ENCODE measurements around the gene PTPMT1. TPM values are rescaled to one million over a fixed set of nuclear protein-coding genes. Genes with fewer than 3 reads are reported as not detected.
"Not testable (repeated sequence)": the region's sequence is repeated elsewhere in the genome, so short reads cannot be mapped to it uniquely, and the experiment has no call there.

Gene PTPMT1
- polyA plus RNA-seq (ENCODE audit: insufficient read depth in 1 of 5, insufficient read length in 5 of 5, low replicate concordance in 1 of 5): 10 to 100 TPM; 35.0 to 53.6 (median 38.1) TPM
- long read RNA-seq, donor 1, transcript PTPMT1-203 (2 exons, 1,014 nt): minor isoform, 11 of 88 reads
- long read RNA-seq, donor 1, transcript PTPMT1-201 (3 exons, 928 nt): minor isoform, 23 of 88 reads
- long read RNA-seq, donor 1, transcript PTPMT1-202 (4 exons, 768 nt): major isoform, 37 of 88 reads
- long read RNA-seq, donor 1, partial matches to known transcripts: 14 of 88 reads
- long read RNA-seq, donor 1, other reads (novel, unspliced or antisense): 0 of 88 reads
- long read RNA-seq, donor 2, transcript PTPMT1-201 (3 exons, 928 nt): minor isoform, 5 of 21 reads
- long read RNA-seq, donor 2, transcript PTPMT1-202 (4 exons, 768 nt): major isoform, 11 of 21 reads
- long read RNA-seq, donor 2, partial matches to known transcripts: 0 of 21 reads
- long read RNA-seq, donor 2, other reads (novel, unspliced or antisense): 0 of 21 reads
- long read RNA-seq, donor 3, transcript PTPMT1-201 (3 exons, 928 nt): minor isoform, 13 of 43 reads
- long read RNA-seq, donor 3, transcript PTPMT1-202 (4 exons, 768 nt): major isoform, 19 of 43 reads
- long read RNA-seq, donor 3, transcript PTPMT1-203 (2 exons, 1,014 nt): minor isoform, 7 of 43 reads
- long read RNA-seq, donor 3, partial matches to known transcripts: 0 of 43 reads
- long read RNA-seq, donor 3, other reads (novel, unspliced or antisense): 0 of 43 reads
- long read RNA-seq, donor 4, transcript PTPMT1-201 (3 exons, 928 nt): major isoform, 14 of 30 reads
- long read RNA-seq, donor 4, transcript PTPMT1-202 (4 exons, 768 nt): major isoform, 14 of 30 reads
- long read RNA-seq, donor 4, partial matches to known transcripts: 0 of 30 reads
- long read RNA-seq, donor 4, other reads (novel, unspliced or antisense): 0 of 30 reads
- long read RNA-seq, donor 5, transcript PTPMT1-202 (4 exons, 768 nt): minor isoform, 22 of 71 reads
- long read RNA-seq, donor 5, transcript PTPMT1-201 (3 exons, 928 nt): major isoform, 24 of 71 reads
- long read RNA-seq, donor 5, transcript PTPMT1-205 (3 exons, 1,611 nt): minor isoform, 7 of 71 reads
- long read RNA-seq, donor 5, transcript PTPMT1-203 (2 exons, 1,014 nt): minor isoform, 9 of 71 reads
- long read RNA-seq, donor 5, partial matches to known transcripts: 9 of 71 reads
- long read RNA-seq, donor 5, other reads (novel, unspliced or antisense): 0 of 71 reads
- long read RNA-seq, donor 6, transcript PTPMT1-201 (3 exons, 928 nt): minor isoform, 26 of 66 reads
- long read RNA-seq, donor 6, transcript PTPMT1-203 (2 exons, 1,014 nt): minor isoform, 8 of 66 reads
- long read RNA-seq, donor 6, transcript PTPMT1-202 (4 exons, 768 nt): major isoform, 29 of 66 reads
- long read RNA-seq, donor 6, partial matches to known transcripts: 0 of 66 reads
- long read RNA-seq, donor 6, other reads (novel, unspliced or antisense): 0 of 66 reads
- long read RNA-seq, donor 7, transcript PTPMT1-202 (4 exons, 768 nt): minor isoform, 15 of 45 reads
- long read RNA-seq, donor 7, transcript PTPMT1-203 (2 exons, 1,014 nt): minor isoform, 5 of 45 reads
- long read RNA-seq, donor 7, transcript PTPMT1-201 (3 exons, 928 nt): major isoform, 22 of 45 reads
- long read RNA-seq, donor 7, partial matches to known transcripts: 0 of 45 reads
- long read RNA-seq, donor 7, other reads (novel, unspliced or antisense): 0 of 45 reads
- long read RNA-seq, donor 8, transcript PTPMT1-203 (2 exons, 1,014 nt): minor isoform, 6 of 25 reads
- long read RNA-seq, donor 8, transcript PTPMT1-201 (3 exons, 928 nt): minor isoform, 5 of 25 reads
- long read RNA-seq, donor 8, transcript PTPMT1-202 (4 exons, 768 nt): major isoform, 13 of 25 reads
- long read RNA-seq, donor 8, partial matches to known transcripts: 0 of 25 reads
- long read RNA-seq, donor 8, other reads (novel, unspliced or antisense): 0 of 25 reads

GRCh38 chr11:47565340-47566148, at the start of gene PTPMT1:
Gene PTPMT1 (plus strand): TSS chr11:47565599. CDS start chr11:47565623, 24 bp downstream.
- peak; percentile 61 to 67 for DNase-seq

GRCh38 chr11:47516155-47516554, 49.2 kb upstream of the PTPMT1 start:
- no peak for DNase-seq

- DNase-seq: no peak
Observed at GRCh38 chr11:47516984-47517853, 48.2 kb upstream of the PTPMT1 start.

- no peak for DNase-seq
Observed at GRCh38 chr11:47518212-47518964, 47.0 kb upstream of the PTPMT1 start.

- DNase-seq: peak; percentile 32
Observed at GRCh38 chr11:47523490-47524225, 41.7 kb upstream of the PTPMT1 start.

GRCh38 chr11:47524291-47524874, 41.0 kb upstream of the PTPMT1 start:
- DNase-seq: no peak

- DNase-seq: not testable (repeated sequence)
Observed at GRCh38 chr11:47526032-47526431, 39.4 kb upstream of the PTPMT1 start.

GRCh38 chr11:47527186-47527585, 38.2 kb upstream of the PTPMT1 start:
- no peak for DNase-seq

- DNase-seq: no peak
Observed at GRCh38 chr11:47529951-47530350, 35.4 kb upstream of the PTPMT1 start.

- DNase-seq: not testable (repeated sequence)
Observed at GRCh38 chr11:47530721-47531120, 34.7 kb upstream of the PTPMT1 start.

GRCh38 chr11:47531666-47532065, 33.7 kb upstream of the PTPMT1 start:
- DNase-seq: no peak

- no peak for DNase-seq
Observed at GRCh38 chr11:47532597-47533213, 32.7 kb upstream of the PTPMT1 start.

GRCh38 chr11:47533690-47534151, 31.7 kb upstream of the PTPMT1 start:
- no peak for DNase-seq

GRCh38 chr11:47534704-47535251, 30.6 kb upstream of the PTPMT1 start:
- no peak for DNase-seq

GRCh38 chr11:47536915-47537314, 28.5 kb upstream of the PTPMT1 start:
- peak; percentile 35 to 65 for DNase-seq
